SU-DHL-6 (cell line): Measurements from ENCODE around the gene SMOC1.

Experiments
- H2AFZ ChIP-seq: fragments of 200-600 bp; sonication (generic); 2 replicates; pipeline ENCODE4 v1.6.1; 2014; ENCODE audit warnings: low read depth, mild to moderate bottlenecking, moderate library complexity, mixed read lengths, antibody characterized with exemption, low read length; ENCODE audit not compliant: severe bottlenecking
- H3F3A ChIP-seq: fragments of 200-600 bp; shearing (Covaris generic); 2 replicates; pipeline ENCODE4 v1.6.0; 2016; ENCODE audit warnings: antibody characterized with exemption, mild to moderate bottlenecking; ENCODE audit not compliant: insufficient read depth
- H3K27ac ChIP-seq: fragments of 200-600 bp; sonication (generic); 2 replicates; pipeline ENCODE4 v1.5.1; 2016; ENCODE audit warnings: low read depth, mild to moderate bottlenecking, low read length, moderate library complexity, mixed read lengths
- H3K27me3 ChIP-seq: fragments of 200-600 bp; sonication (generic), shearing (Covaris generic); 2 replicates; pipeline ENCODE4 v1.6.0; 2014; ENCODE audit warnings: mild to moderate bottlenecking, low read length
- H3K36me3 ChIP-seq: fragments of 200-600 bp; sonication (generic); 2 replicates; pipeline ENCODE4 v1.6.1; 2014; ENCODE audit warnings: mild to moderate bottlenecking, low read length, mixed read lengths
- H3K4me2 ChIP-seq: fragments of 300-600, 200-600 bp; shearing (Covaris generic), sonication (generic); 2 replicates; pipeline ENCODE4 v1.6.0; 2014; ENCODE audit warnings: low read length, low read depth, mild to moderate bottlenecking; ENCODE audit not compliant: poor library complexity, severe bottlenecking
- H3K4me3 ChIP-seq: fragments of 200-600 bp; sonication (generic); 2 replicates; pipeline ENCODE4 v1.5.1; 2014; ENCODE audit warnings: antibody characterized with exemption, low read length, mild to moderate bottlenecking, mixed read lengths; ENCODE audit not compliant: insufficient read depth, poor library complexity, severe bottlenecking
- H3K79me2 ChIP-seq: fragments of 200-600 bp; sonication (generic); 2 replicates; pipeline ENCODE4 v1.6.1; 2014; ENCODE audit warnings: mild to moderate bottlenecking, low read length, moderate library complexity; ENCODE audit not compliant: insufficient read depth
- H3K9ac ChIP-seq: fragments of 200-600 bp; sonication (generic); 2 replicates; pipeline ENCODE4 v1.7.0; 2014; ENCODE audit warnings: mild to moderate bottlenecking, low read length
- H3K9me2 ChIP-seq: fragments of 200-600 bp; sonication (generic); replicated peaks from 2 replicates; pipeline ENCODE4 v1.6.1; 2014; ENCODE audit warnings: low read length; ENCODE audit not compliant: insufficient read depth
- H3K9me3 ChIP-seq: fragments of 200-600 bp; sonication (generic); 2 replicates; pipeline ENCODE4 v1.6.1; 2014; ENCODE audit warnings: low read length, mixed read lengths; ENCODE audit not compliant: insufficient read depth
- H4K20me1 ChIP-seq: fragments of 200-600 bp; sonication (generic); 2 replicates; pipeline ENCODE4 v1.6.1; 2014; ENCODE audit warnings: low read depth, mild to moderate bottlenecking, antibody characterized with exemption, low read length, moderate library complexity, mixed read lengths
- CTCF ChIP-seq: fragments of 200-600 bp; sonication (generic); IDR thresholded peaks from one replicate; pipeline ENCODE4 v1.5.1; 2017; ENCODE audit warnings: antibody characterized with exemption, mild to moderate bottlenecking, low read length, moderate library complexity; ENCODE audit not compliant: insufficient read depth, poor library complexity, severe bottlenecking
- EZH2phosphoT487 ChIP-seq: fragments of 200-600 bp; sonication (generic), shearing (Covaris generic); conservative IDR thresholded peaks from 2 replicates; pipeline ENCODE4 v1.6.1; 2018; ENCODE audit warnings: mild to moderate bottlenecking, antibody characterized with exemption, low read length, moderate library complexity, mixed read lengths

SMOC1 gene

GRCh38 chr14:69996216-69996615 lies 117.0 kb downstream of the SMOC1 start:
- no peak overlapping the region for H2AFZ ChIP-seq
- no peak overlapping the region for H3K4me3 ChIP-seq
- H4K20me1 ChIP-seq, result no peaks in the 10 kb centered on the region
- TF ChIP-seq EZH2phosphoT487 (no peak), CTCF (no peak)
- no peaks in the 10 kb centered on the region for H3K36me3 ChIP-seq
- H3K9ac ChIP-seq, result no peak overlapping the region
- H3K9me2 ChIP-seq, result no peaks in the 10 kb centered on the region
- no peaks in the 10 kb centered on the region for H3K9me3 ChIP-seq
- H3K27ac ChIP-seq, result no peak overlapping the region
- no peak overlapping the region for H3K4me2 ChIP-seq
- H3F3A ChIP-seq, result no peaks in the 10 kb centered on the region
- no peaks in the 10 kb centered on the region for H3K27me3 ChIP-seq
- no peaks in the 10 kb centered on the region for H3K79me2 ChIP-seq

- Histone ChIP-seq H3K27me3 (no peaks in the 10 kb centered on the region), H3K4me2 (no peak overlapping the region), H3K27ac (no peak overlapping the region), H4K20me1 (no peaks in the 10 kb centered on the region), H2AFZ (no peak overlapping the region), H3K36me3 (no peaks in the 10 kb centered on the region), H3K79me2 (no peaks in the 10 kb centered on the region), H3K9me2 (no peaks in the 10 kb centered on the region), H3K9me3 (no peaks in the 10 kb centered on the region), H3F3A (no peaks in the 10 kb centered on the region), H3K4me3 (no peak overlapping the region), H3K9ac (no peak overlapping the region)
- no peak for TF ChIP-seq CTCF
These were observed 118.6 kb downstream of the SMOC1 start for GRCh38 chr14:69997849-69998248.

GRCh38 chr14:69999261-69999674 lies 120.1 kb downstream of the SMOC1 start:
- no peak overlapping the region for H3K4me3 ChIP-seq
- no peaks in the 10 kb centered on the region for H3K79me2 ChIP-seq
- no peaks in the 10 kb centered on the region for H3K9me3 ChIP-seq
- H3K27ac ChIP-seq, result no peak overlapping the region
- H3K27me3 ChIP-seq, result no peaks in the 10 kb centered on the region
- no peak for TF ChIP-seq EZH2phosphoT487
- TF ChIP-seq CTCF, result no peak
- no peak overlapping the region for H3K9ac ChIP-seq
- no peaks in the 10 kb centered on the region for H4K20me1 ChIP-seq
- H2AFZ ChIP-seq, result no peak overlapping the region
- no peaks in the 10 kb centered on the region for H3F3A ChIP-seq
- no peak overlapping the region for H3K4me2 ChIP-seq
- no peaks in the 10 kb centered on the region for H3K9me2 ChIP-seq
- H3K36me3 ChIP-seq, result no peaks in the 10 kb centered on the region

- H3K79me2 ChIP-seq, result no peaks in the 10 kb centered on the region
- no peak overlapping the region for H3K4me2 ChIP-seq
- no peaks in the 10 kb centered on the region for H3K36me3 ChIP-seq
- H3F3A ChIP-seq, result no peaks in the 10 kb centered on the region
- TF ChIP-seq CTCF, result no peak
- no peak for TF ChIP-seq EZH2phosphoT487
- no peaks in the 10 kb centered on the region for H4K20me1 ChIP-seq
- no peaks in the 10 kb centered on the region for H3K9me2 ChIP-seq
- H3K4me3 ChIP-seq, result no peak overlapping the region
- no peaks in the 10 kb centered on the region for H3K27me3 ChIP-seq
- H3K9ac ChIP-seq, result no peak overlapping the region
- no peak overlapping the region for H2AFZ ChIP-seq
- no peaks in the 10 kb centered on the region for H3K9me3 ChIP-seq
- no peak overlapping the region for H3K27ac ChIP-seq
These were observed 121.4 kb downstream of the SMOC1 start for GRCh38 chr14:70000601-70001000.
